NT2/D1 (cell line): Measurements from ENCODE around the gene MEN1.

ENCODE experiments used
- SUZ12 ChIP-seq: IDR thresholded peaks from 2 replicates; pipeline ENCODE4 v1.6.1; 2011; ENCODE audit not compliant: insufficient read length, insufficient read depth; ENCODE audit errors: extremely low read depth
- YY1 ChIP-seq: IDR thresholded peaks from 2 replicates; pipeline ENCODE4 v1.6.1; 2011; ENCODE audit not compliant: insufficient read length, insufficient read depth

GRCh38 chr11:64803158-64803845 is 7.0 kb downstream of the MEN1 start, which contains the start of gene MAP4K2:
- TF ChIP-seq YY1 (no peak), SUZ12 (no peak)
